ENCODE data around the gene DIAPH3.
"Not testable (repeated sequence)": the region's sequence is repeated elsewhere in the genome, so short reads cannot be mapped to it uniquely, and the experiment has no call there.

Gene DIAPH3

DNA sequence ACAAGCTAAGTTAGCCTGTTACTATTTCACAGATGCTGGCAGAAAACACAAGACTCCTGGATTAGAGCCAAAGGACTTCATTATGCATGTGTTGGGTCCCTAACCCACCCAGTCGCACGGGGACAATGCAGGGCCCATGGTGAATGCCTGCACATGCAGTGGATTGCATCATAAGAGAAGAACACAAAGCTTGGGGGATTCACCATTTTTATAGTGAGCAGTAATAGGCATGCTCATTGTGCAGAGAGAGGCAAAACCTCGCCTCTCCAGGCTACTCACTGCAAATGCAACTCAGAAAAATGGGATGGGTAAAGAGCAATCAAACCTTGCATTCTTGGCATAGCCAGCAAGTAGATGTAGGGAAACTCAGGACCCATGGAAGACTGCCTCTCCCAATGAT is 115.8 kb downstream of the DIAPH3 start:
- TF ChIP-seq POLR2A (IDR thresholded peaks at IDR 0.05; ENCODE audit: low read depth, low read length) (no peak), POLR2AphosphoS5 (IDR thresholded peaks at IDR 0.05; ENCODE audit: low read depth, low read length) (no peak), TAF1 (IDR thresholded peaks at IDR 0.05; ENCODE audit: borderline replicate concordance, low read depth, low read length) (no peak)
- DNase-seq (ENCODE audit: insufficient read length) (no peak), FAIRE-seq (no peak)

DNA sequence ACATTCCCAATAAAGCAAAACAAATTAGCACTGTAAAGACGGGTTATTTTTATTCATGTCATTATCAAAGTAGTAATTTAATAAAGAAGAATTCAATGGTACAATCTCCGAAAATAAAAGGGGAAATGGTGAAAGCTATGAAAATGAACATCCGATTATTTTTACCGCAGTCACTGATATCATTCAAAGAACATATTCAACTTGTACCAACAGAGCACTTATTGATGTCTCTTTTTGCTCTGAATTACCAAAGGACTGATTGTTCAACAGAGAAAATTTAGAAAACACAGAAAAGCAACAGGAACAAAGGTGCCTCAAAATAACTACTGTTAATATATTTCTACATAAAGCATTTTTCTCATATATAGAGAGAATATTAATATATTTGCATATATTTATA is 119.4 kb downstream of the DIAPH3 start:
- no peak for FAIRE-seq
- no peak for TF ChIP-seq POLR2AphosphoS5 (IDR thresholded peaks at IDR 0.05; ENCODE audit: low read depth, low read length)
- no peak for TF ChIP-seq TAF1 (IDR thresholded peaks at IDR 0.05; ENCODE audit: borderline replicate concordance, low read depth, low read length)
- no peak for TF ChIP-seq POLR2A (IDR thresholded peaks at IDR 0.05; ENCODE audit: low read depth, low read length)
- no peak for DNase-seq (ENCODE audit: insufficient read length)

DNA sequence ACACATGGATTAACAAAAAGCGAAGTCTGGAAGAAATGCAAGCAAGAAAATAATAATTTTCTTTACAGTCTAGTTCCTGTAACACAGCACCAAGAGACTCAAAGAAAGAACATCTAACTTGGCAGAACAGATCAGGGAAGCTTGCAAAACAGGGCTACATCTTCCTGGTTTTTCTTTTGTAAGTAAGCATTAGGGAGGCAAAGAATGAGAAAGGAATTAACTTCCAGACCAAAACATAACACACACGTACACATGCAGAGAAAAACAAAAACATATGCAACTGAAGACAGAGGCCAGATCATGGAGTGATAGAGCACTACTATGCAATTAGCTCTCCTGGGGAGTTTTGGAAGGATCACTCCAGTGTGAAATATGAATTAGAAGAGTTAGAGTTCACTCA is 120.5 kb downstream of the DIAPH3 start:
- no peak for DNase-seq (ENCODE audit: insufficient read length)
- no peak for TF ChIP-seq POLR2A (IDR thresholded peaks at IDR 0.05; ENCODE audit: low read depth, low read length)
- TF ChIP-seq POLR2AphosphoS5 (IDR thresholded peaks at IDR 0.05; ENCODE audit: low read depth, low read length), result no peak
- TF ChIP-seq TAF1 (IDR thresholded peaks at IDR 0.05; ENCODE audit: borderline replicate concordance, low read depth, low read length), result no peak
- FAIRE-seq, result no peak

GRCh38 chr13:60040668-60041067 is 123.1 kb downstream of the DIAPH3 start:
- not testable (repeated sequence) for DNase-seq (ENCODE audit: insufficient read length); FAIRE-seq

GRCh38 chr13:60035874-60036273 is 127.9 kb downstream of the DIAPH3 start:
- no peak for FAIRE-seq
- TF ChIP-seq TAF1 (IDR thresholded peaks at IDR 0.05; ENCODE audit: borderline replicate concordance, low read depth, low read length), result no peak
- TF ChIP-seq POLR2A (IDR thresholded peaks at IDR 0.05; ENCODE audit: low read depth, low read length), result no peak
- no peak for DNase-seq (ENCODE audit: insufficient read length)

- FAIRE-seq, result no peak
- DNase-seq (ENCODE audit: insufficient read length), result no peak
- TF ChIP-seq TAF1 (IDR thresholded peaks at IDR 0.05; ENCODE audit: borderline replicate concordance, low read depth, low read length) (no peak), POLR2A (IDR thresholded peaks at IDR 0.05; ENCODE audit: low read depth, low read length) (no peak), POLR2AphosphoS5 (IDR thresholded peaks at IDR 0.05; ENCODE audit: low read depth, low read length) (no peak)
Measured at GRCh38 chr13:60032851-60033250, 130.9 kb downstream of the DIAPH3 start.

- FAIRE-seq (no peak), DNase-seq (ENCODE audit: insufficient read length) (no peak)
- TF ChIP-seq TAF1 (IDR thresholded peaks at IDR 0.05; ENCODE audit: borderline replicate concordance, low read depth, low read length) (no peak), POLR2A (IDR thresholded peaks at IDR 0.05; ENCODE audit: low read depth, low read length) (no peak)
Measured at GRCh38 chr13:60028021-60028420, 135.7 kb downstream of the DIAPH3 start.

DNA sequence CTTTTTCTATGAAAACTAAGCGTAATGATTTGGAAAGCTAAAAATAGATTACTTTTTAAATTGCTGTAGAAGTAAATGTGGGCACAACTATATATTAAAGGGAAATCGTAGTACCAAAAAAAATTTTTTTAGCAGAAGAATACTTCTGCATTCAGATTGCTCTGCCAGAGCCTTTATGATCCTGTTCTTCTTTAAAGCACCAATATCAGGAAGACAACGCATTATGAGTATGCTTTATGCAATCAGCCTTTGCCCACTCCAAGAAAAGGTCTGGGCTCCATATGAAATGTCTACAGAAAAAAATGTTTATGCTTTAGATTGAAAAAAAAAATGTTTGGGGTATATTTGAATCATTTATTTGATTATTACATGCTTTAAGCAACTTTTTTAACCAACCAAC is 137.4 kb downstream of the DIAPH3 start:
- no peak for DNase-seq (ENCODE audit: insufficient read length)
- no peak for FAIRE-seq
- TF ChIP-seq TAF1 (IDR thresholded peaks at IDR 0.05; ENCODE audit: borderline replicate concordance, low read depth, low read length) (no peak), POLR2A (IDR thresholded peaks at IDR 0.05; ENCODE audit: low read depth, low read length) (no peak), POLR2AphosphoS5 (IDR thresholded peaks at IDR 0.05; ENCODE audit: low read depth, low read length) (no peak)

DNA sequence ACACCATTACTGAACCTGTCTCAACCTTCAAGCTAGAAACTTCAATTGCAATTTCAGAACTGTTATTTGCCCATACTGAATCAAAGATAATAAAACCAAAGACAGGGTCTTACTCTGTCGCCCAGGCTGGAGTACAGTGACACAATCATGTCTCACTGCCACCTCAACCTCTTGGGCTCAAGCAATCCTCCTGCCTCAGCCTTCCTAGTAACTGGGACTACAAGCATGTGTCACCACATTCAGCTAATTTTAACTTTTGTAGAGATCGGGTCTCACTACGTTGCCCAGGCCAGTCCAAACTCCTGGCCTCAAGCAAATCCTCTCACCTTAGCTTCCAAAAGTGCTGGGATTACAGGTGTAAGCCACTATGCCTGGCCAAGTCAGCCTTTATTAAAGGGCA is 143.4 kb downstream of the DIAPH3 start:
- FAIRE-seq (no peak), DNase-seq (ENCODE audit: insufficient read length) (no peak)
- TF ChIP-seq POLR2AphosphoS5 (IDR thresholded peaks at IDR 0.05; ENCODE audit: low read depth, low read length) (no peak), POLR2A (IDR thresholded peaks at IDR 0.05; ENCODE audit: low read depth, low read length) (no peak), TAF1 (IDR thresholded peaks at IDR 0.05; ENCODE audit: borderline replicate concordance, low read depth, low read length) (no peak)

DNA sequence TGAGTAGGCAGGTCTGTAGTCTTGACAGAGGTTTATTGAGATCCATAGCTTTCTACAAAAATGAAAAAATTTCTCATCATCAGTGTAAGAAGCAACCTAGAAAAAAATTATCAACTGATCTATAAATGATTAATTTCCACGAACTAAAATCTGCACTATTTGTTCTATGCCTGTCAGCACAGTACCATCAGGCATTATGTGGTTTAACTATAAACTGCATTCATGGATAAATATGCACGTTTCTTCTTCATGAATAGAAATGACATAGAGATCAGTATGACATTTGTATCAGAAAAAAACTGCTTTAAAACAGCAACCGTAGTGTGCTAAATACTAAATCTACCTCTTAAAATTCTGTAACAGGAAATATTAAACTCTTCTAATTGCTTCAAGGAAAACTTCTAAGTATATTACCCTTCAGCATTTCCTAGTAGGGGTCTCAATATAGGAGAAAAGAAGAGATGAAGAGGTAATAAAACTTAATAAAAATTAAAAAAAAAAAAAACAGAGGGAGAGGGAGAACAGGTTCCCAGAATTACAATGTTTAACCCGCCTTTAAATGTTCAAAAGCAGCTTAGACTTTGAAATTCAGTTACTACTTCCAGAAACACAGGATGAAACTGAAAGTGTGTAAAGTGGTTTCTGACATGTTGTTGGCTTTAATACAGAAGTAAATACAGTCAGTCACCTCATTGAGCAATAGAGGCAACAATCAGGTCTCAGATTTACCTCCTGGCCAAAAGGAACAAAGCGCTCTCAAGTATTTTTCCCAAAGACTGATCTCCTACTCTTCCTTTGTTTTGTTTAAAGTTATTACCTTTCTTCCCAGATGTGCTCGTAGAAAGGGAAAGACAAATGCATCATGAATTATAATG is 144.4 kb downstream of the DIAPH3 start:
- FAIRE-seq (peak; percentile 61), DNase-seq (ENCODE audit: insufficient read length) (no peak)
- TF ChIP-seq POLR2A (IDR thresholded peaks at IDR 0.05; ENCODE audit: low read depth, low read length) (no peak), POLR2AphosphoS5 (IDR thresholded peaks at IDR 0.05; ENCODE audit: low read depth, low read length) (no peak), TAF1 (IDR thresholded peaks at IDR 0.05; ENCODE audit: borderline replicate concordance, low read depth, low read length) (no peak)

- DNase-seq (ENCODE audit: insufficient read length) (no peak), FAIRE-seq (no peak)
- no peak for TF ChIP-seq TAF1 (IDR thresholded peaks at IDR 0.05; ENCODE audit: borderline replicate concordance, low read depth, low read length)
- TF ChIP-seq POLR2A (IDR thresholded peaks at IDR 0.05; ENCODE audit: low read depth, low read length), result no peak
- TF ChIP-seq POLR2AphosphoS5 (IDR thresholded peaks at IDR 0.05; ENCODE audit: low read depth, low read length), result no peak
Measured at GRCh38 chr13:60018536-60018935, 145.2 kb downstream of the DIAPH3 start.

- DNase-seq (ENCODE audit: insufficient read length) (no peak), FAIRE-seq (no peak)
- no peak for TF ChIP-seq POLR2A (IDR thresholded peaks at IDR 0.05; ENCODE audit: low read depth, low read length)
- TF ChIP-seq TAF1 (IDR thresholded peaks at IDR 0.05; ENCODE audit: borderline replicate concordance, low read depth, low read length), result no peak
- TF ChIP-seq POLR2AphosphoS5 (IDR thresholded peaks at IDR 0.05; ENCODE audit: low read depth, low read length), result no peak
Measured at GRCh38 chr13:60016229-60016628, 147.5 kb downstream of the DIAPH3 start.

Measured in GM12892 (cell line).